IMR-90 (cell line): ENCODE measurements around the gene DIPK1A. TPM values are rescaled to one million over a fixed set of nuclear protein-coding genes. Genes with fewer than 3 reads are reported as not detected.

Experiments used
- ATAC-seq: fragments of 200-7000 bp; cut with Tn5 transposase; 2 replicates; pipeline ENCODE4 v1.9.1; 2020; ENCODE audit warnings: low read depth, mild to moderate bottlenecking, moderate library complexity
- BruUV-seq: library from RNA; stranded (reverse); fragments of 400-500 nt; replicated peaks from 2 replicates; lab custom pipeline; 2021; lab: Mats Ljungman, UMichigan
- CTCF ChIA-PET: fragments of 300-600 bp; formaldehyde crosslinking; extraction: SDS; loops from one replicate; lab custom pipeline; 2021; ENCODE audit warnings: antibody characterized with exemption; lab: Yijun Ruan, JAX
- POLR2A ChIA-PET: fragments of 300-600 bp; sonication (Branson Sonifier 250); formaldehyde crosslinking; loops from one replicate; lab custom pipeline; 2022; ENCODE audit warnings: antibody characterized with exemption; ENCODE audit not compliant: unreplicated experiment; lab: Charles Lee
- DNase-seq: peaks from one replicate; pipeline ENCODE4 v3.0.0; 2013
- H2AFZ ChIP-seq: replicated peaks from 2 replicates; pipeline ENCODE3; 2013; ENCODE audit warnings: low read length, mild to moderate bottlenecking; ENCODE audit not compliant: poor library complexity
- H2AK5ac ChIP-seq: 2 replicates; pipeline ENCODE4 v1.6.1; 2013; ENCODE audit warnings: low read depth, low read length, inconsistent platforms
- H2AK9ac ChIP-seq: replicated peaks from 2 replicates; pipeline ENCODE3; 2013; ENCODE audit warnings: mild to moderate bottlenecking, low read depth, low read length, moderate library complexity; ENCODE audit not compliant: poor library complexity
- H2BK120ac ChIP-seq: 2 replicates; pipeline ENCODE4 v1.6.1; 2013; ENCODE audit warnings: low read depth, low read length, inconsistent platforms
- H2BK15ac ChIP-seq: 3 replicates; pipeline ENCODE4 v1.6.1; 2013; ENCODE audit warnings: low read depth, low read length, inconsistent platforms
- H2BK20ac ChIP-seq: 2 replicates; pipeline ENCODE4 v1.6.1; 2013; ENCODE audit warnings: low read depth, mild to moderate bottlenecking, inconsistent platforms, low read length, moderate library complexity
- H2BK5ac ChIP-seq: 2 replicates; pipeline ENCODE4 v1.6.1; 2013; ENCODE audit warnings: mild to moderate bottlenecking, low read depth, low read length, inconsistent platforms; ENCODE audit not compliant: poor library complexity, severe bottlenecking
- H3K14ac ChIP-seq: replicated peaks from 2 replicates; pipeline ENCODE4 v1.6.1; 2013; ENCODE audit warnings: low read depth, low read length, inconsistent platforms
- H3K18ac ChIP-seq: 2 replicates; pipeline ENCODE4 v1.6.1; 2013; ENCODE audit warnings: low read depth, low read length, control low read depth
- H3K23ac ChIP-seq: 2 replicates; pipeline ENCODE4 v1.6.1; 2013; ENCODE audit warnings: low read depth, low read length, inconsistent platforms
- H3K27ac ChIP-seq: 2 replicates; pipeline ENCODE4 v1.5.1; 2013; ENCODE audit warnings: mild to moderate bottlenecking, control low read depth, low read length; ENCODE audit not compliant: insufficient read depth
- H3K27me3 ChIP-seq: 2 replicates; pipeline ENCODE4 v1.6.1; 2013; ENCODE audit warnings: low read length; ENCODE audit not compliant: control insufficient read depth, insufficient read depth
- H3K36me3 ChIP-seq: 2 replicates; pipeline ENCODE4 v1.6.1; 2013; ENCODE audit warnings: low read length, mixed read lengths; ENCODE audit not compliant: control insufficient read depth, insufficient read depth
- H3K4ac ChIP-seq: 2 replicates; pipeline ENCODE4 v1.6.1; 2013; ENCODE audit warnings: low read depth, low read length, inconsistent platforms
- H3K4me1 ChIP-seq: 2 replicates; pipeline ENCODE4 v1.6.1; 2013; ENCODE audit warnings: low read length, mixed read lengths; ENCODE audit not compliant: control insufficient read depth, insufficient read depth
- H3K4me2 ChIP-seq: 2 replicates; pipeline ENCODE4 v1.6.1; 2013; ENCODE audit warnings: low read depth, mild to moderate bottlenecking, control low read depth, low read length, moderate library complexity
- H3K4me3 ChIP-seq: 2 replicates; pipeline ENCODE4 v1.5.1; 2013; ENCODE audit warnings: low read depth, mild to moderate bottlenecking, control low read depth, low read length, moderate library complexity; ENCODE audit not compliant: insufficient read depth
- H3K56ac ChIP-seq: 2 replicates; pipeline ENCODE4 v1.6.1; 2013; ENCODE audit warnings: low read length, inconsistent platforms; ENCODE audit not compliant: insufficient read depth; ENCODE audit errors: extremely low read depth
- H3K79me1 ChIP-seq, 2 experiments: 2 replicates each; pipeline ENCODE4 v1.6.1; 2013; ENCODE audit warnings: low read length in 2 of 2, inconsistent platforms in 1 of 2, low read depth in 1 of 2
- H3K9ac ChIP-seq: 2 replicates; pipeline ENCODE4 v1.6.1; 2013; ENCODE audit warnings: low read depth, low read length, control low read depth
- H3K9me1 ChIP-seq: 2 replicates; pipeline ENCODE4 v1.6.1; 2013; ENCODE audit warnings: low read length, inconsistent platforms; ENCODE audit not compliant: insufficient read depth
- H3K9me3 ChIP-seq: 2 replicates; pipeline ENCODE4 v1.6.1; 2013; ENCODE audit warnings: low read length; ENCODE audit not compliant: control insufficient read depth, insufficient read depth
- H4K20me1 ChIP-seq: 2 replicates; pipeline ENCODE4 v1.6.1; 2013; ENCODE audit warnings: low read length, inconsistent platforms; ENCODE audit not compliant: insufficient read depth
- H4K5ac ChIP-seq: 2 replicates; pipeline ENCODE4 v1.6.1; 2013; ENCODE audit warnings: mild to moderate bottlenecking, low read depth, low read length, control low read depth
- H4K8ac ChIP-seq, 2 experiments: 2 replicates each; pipeline ENCODE4 v1.6.1; 2013; ENCODE audit warnings: low read depth in 2 of 2, low read length in 2 of 2, control low read depth in 1 of 2, inconsistent platforms in 1 of 2
- H4K91ac ChIP-seq: 2 replicates; pipeline ENCODE4 v1.6.1; 2013; ENCODE audit warnings: low read depth, low read length, inconsistent platforms; ENCODE audit not compliant: insufficient read depth
- ELK1 ChIP-seq: fragments of 150-350 bp; IDR thresholded peaks from 2 replicates; pipeline ENCODE4 v1.6.1; 2016; ENCODE audit warnings: low read depth, mild to moderate bottlenecking, low read length, moderate library complexity, borderline replicate concordance
- FOS ChIP-seq: fragments of 150-350 bp; IDR thresholded peaks from 2 replicates; pipeline ENCODE4 v1.6.1; 2016; ENCODE audit warnings: low read depth, low read length
- RAD21 ChIP-seq: IDR thresholded peaks from 2 replicates; pipeline ENCODE4 v1.6.1; 2012; ENCODE audit warnings: low read length, improper control_type of control experiment
- SMC3 ChIP-seq: fragments of 150-350 bp; IDR thresholded peaks from 2 replicates; pipeline ENCODE4 v1.6.1; 2016; ENCODE audit warnings: low read depth, mild to moderate bottlenecking, antibody characterized with exemption, low read length, moderate library complexity
- WGBS, 2 experiments: methylation state at CpG; one replicate each; pipeline versions ENCODE4 v1.1.5 to v1.1.7; 2013; ENCODE audit warnings: missing lambda C conversion rate in 2 of 2; ENCODE audit not compliant: insufficient read length in 1 of 2; ENCODE audit errors: extremely low coverage in 2 of 2; 5-methylcytosine and 5-hydroxymethylcytosine counted together
- dilution Hi-C: fragments of 300-500 bp; cut with HindIII; formaldehyde crosslinking; loops from one replicate; pipeline ENCODE4 v1.14.3; 2018; ENCODE audit warnings: low sequenced_read_pairs; ENCODE audit not compliant: unreplicated experiment
- in situ Hi-C: fragments of 300-500 bp; cut with MboI; formaldehyde crosslinking; loops from 3 replicates; pipeline ENCODE4 v1.14.3; 2019; ENCODE audit warnings: low sequenced_read_pairs, inconsistent platforms, mixed read lengths
- intact Hi-C: fragments of 100-400 bp; cut with micrococcal nuclease; formaldehyde crosslinking; loops from 2 replicates; pipeline ENCODE4 v1.10.0; 2022
- polyA plus RNA-seq, 3 experiments: library from polyadenylated mRNA; depleted of rRNA; stranded (reverse); fragments of >200 nt; gene quantifications; 2 replicates each; pipeline ENCODE4 v1.2.3, GENCODE V29; 2012; ENCODE audit warnings: low replicate concordance in 1 of 3
- total RNA-seq: library from RNA; depleted of rRNA; stranded (reverse); fragments of >200 nt; gene quantifications from 2 replicates; pipeline ENCODE4 v1.2.3, GENCODE V29; 2012
- TF ChIP-seq, protein P1 (sequence below): conservative IDR thresholded peaks from 2 replicates; pipeline ENCODE4 v1.5.1; 2012; ENCODE audit warnings: mild to moderate bottlenecking, low read depth, low read length, improper control_type of control experiment

Gene DIPK1A
- total and polyA plus RNA-seq, 2 of the 4 experiments (the other 2 are of a cell fraction), result 4.7 to 5.7 TPM

- Histone ChIP-seq H3K4me3 (no peak overlapping the region), H3K9me1 (no peaks in the 10 kb centered on the region), H3K36me3 (no peaks in the 10 kb centered on the region), H2AK5ac (no peak overlapping the region), H4K91ac (no peak overlapping the region), H3K23ac (no peak overlapping the region), H2BK15ac (no peak overlapping the region), H3K9ac (no peak overlapping the region), H3K27ac (no peak overlapping the region), H3K9me3 (no peaks in the 10 kb centered on the region), H3K4me2 (no peak overlapping the region), H3K27me3 (peaks cover 19% of the 10 kb centered on the region), H2BK5ac (no peak overlapping the region), H4K8ac (no peak overlapping the region), H2AK9ac (no peak overlapping the region), H4K5ac (no peak overlapping the region), H2BK20ac (no peak overlapping the region), H3K4me1 (peaks cover 1% of the 10 kb centered on the region; the same call in 1 of the 2 replicates), H3K56ac (no peak overlapping the region), H3K14ac (no peak overlapping the region), H3K4ac (no peak overlapping the region), H3K79me1 (no peaks in the 10 kb centered on the region), H2BK120ac (no peak overlapping the region), H4K20me1 (no peaks in the 10 kb centered on the region), H3K18ac (no peak overlapping the region), H2AFZ (no peak overlapping the region)
- no TSS peak for BruUV-seq
- dilution Hi-C loops, result no loop called here
- TF ChIP-seq ELK1 (no peak), SMC3 (peak; percentile 27; the same call in 1 of the 2 replicates), FOS (no peak), RAD21 (peak; percentile 33; the same call in 1 of the 2 replicates)
- TF ChIP-seq, protein P1, sequence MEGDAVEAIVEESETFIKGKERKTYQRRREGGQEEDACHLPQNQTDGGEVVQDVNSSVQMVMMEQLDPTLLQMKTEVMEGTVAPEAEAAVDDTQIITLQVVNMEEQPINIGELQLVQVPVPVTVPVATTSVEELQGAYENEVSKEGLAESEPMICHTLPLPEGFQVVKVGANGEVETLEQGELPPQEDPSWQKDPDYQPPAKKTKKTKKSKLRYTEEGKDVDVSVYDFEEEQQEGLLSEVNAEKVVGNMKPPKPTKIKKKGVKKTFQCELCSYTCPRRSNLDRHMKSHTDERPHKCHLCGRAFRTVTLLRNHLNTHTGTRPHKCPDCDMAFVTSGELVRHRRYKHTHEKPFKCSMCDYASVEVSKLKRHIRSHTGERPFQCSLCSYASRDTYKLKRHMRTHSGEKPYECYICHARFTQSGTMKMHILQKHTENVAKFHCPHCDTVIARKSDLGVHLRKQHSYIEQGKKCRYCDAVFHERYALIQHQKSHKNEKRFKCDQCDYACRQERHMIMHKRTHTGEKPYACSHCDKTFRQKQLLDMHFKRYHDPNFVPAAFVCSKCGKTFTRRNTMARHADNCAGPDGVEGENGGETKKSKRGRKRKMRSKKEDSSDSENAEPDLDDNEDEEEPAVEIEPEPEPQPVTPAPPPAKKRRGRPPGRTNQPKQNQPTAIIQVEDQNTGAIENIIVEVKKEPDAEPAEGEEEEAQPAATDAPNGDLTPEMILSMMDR, result peak; percentile 46
- 0% methylated on average over 1 of the region's 2 CpGs; no CpG with 5 or more reads in 1 of the 2 experiments for WGBS, 2 experiments
- intact Hi-C loops, result loop anchor here (2.0 kb wide), 1 partner anchor 54 kb away; no protein-coding TSS in a partner anchor
- in situ Hi-C loops, result no loop called here
- DNase-seq, result no peak
- ATAC-seq, result peak; percentile 65
- ChIA-PET CTCF (interaction anchor here (0.6 to 1.7 kb wide), 8 partner anchors 18 to 690 kb away, joined by 3 to 10 read pairs (median 4); no protein-coding TSS in a partner anchor), POLR2A (no interaction called here)
Observed at GRCh38 chr1:92968138-92969032, 7.1 kb upstream of the DIPK1A start.
